MM.1S (cell line): ENCODE data around the gene ANK2.

ENCODE experiments used
- DNase-seq: peaks from one replicate; pipeline ENCODE4 v3.0.0-alpha.2; 2015
- H2AFZ ChIP-seq: fragments of 300-600 bp; sonication (generic); 2 replicates; pipeline ENCODE4 v1.6.0; 2016; ENCODE audit warnings: antibody characterized with exemption, low read length
- H3F3A ChIP-seq: fragments of 300-600 bp; sonication (generic); 2 replicates; pipeline ENCODE4 v1.6.1; 2016; ENCODE audit warnings: mild to moderate bottlenecking, antibody characterized with exemption, low read length, moderate library complexity, mixed read lengths; ENCODE audit not compliant: insufficient read depth
- H3K27ac ChIP-seq: fragments of 300-600 bp; sonication (generic); 2 replicates; pipeline ENCODE4 v1.5.1; 2016; ENCODE audit warnings: mild to moderate bottlenecking, low read length
- H3K27me3 ChIP-seq: fragments of 300-600 bp; sonication (generic); replicated peaks from 2 replicates; pipeline ENCODE4 v1.6.0; 2016; ENCODE audit warnings: low read length; ENCODE audit not compliant: insufficient read depth
- H3K36me3 ChIP-seq: fragments of 300-600 bp; sonication (generic); replicated peaks from 2 replicates; pipeline ENCODE4 v1.6.1; 2016; ENCODE audit warnings: mild to moderate bottlenecking, low read length, mixed read lengths; ENCODE audit not compliant: insufficient read depth
- H3K4me1 ChIP-seq: fragments of 300-600 bp; sonication (generic); 2 replicates; pipeline ENCODE4 v1.6.1; 2016; ENCODE audit warnings: low read length, mixed read lengths
- H3K4me2 ChIP-seq: fragments of 300-600 bp; sonication (generic); 2 replicates; pipeline ENCODE4 v1.6.0; 2016; ENCODE audit warnings: low read depth, low read length
- H3K4me3 ChIP-seq: fragments of 300-600 bp; sonication (generic); 2 replicates; pipeline ENCODE4 v1.5.1; 2016; ENCODE audit warnings: low read length, mixed read lengths
- H3K79me2 ChIP-seq: fragments of 300-600 bp; sonication (generic); 2 replicates; pipeline ENCODE4 v1.6.1; 2016; ENCODE audit warnings: mixed run types, low read length, mixed read lengths
- H3K9ac ChIP-seq: fragments of 300-600 bp; sonication (generic); 2 replicates; pipeline ENCODE4 v1.6.1; 2016; ENCODE audit warnings: low read length, mixed read lengths
- H3K9me2 ChIP-seq: fragments of 300-600 bp; sonication (generic); replicated peaks from 2 replicates; pipeline ENCODE4 v1.6.1; 2016; ENCODE audit warnings: mild to moderate bottlenecking, low read length, mixed read lengths; ENCODE audit not compliant: insufficient read depth
- H3K9me3 ChIP-seq: fragments of 300-600 bp; sonication (generic); replicated peaks from 2 replicates; pipeline ENCODE4 v1.6.1; 2016; ENCODE audit warnings: mild to moderate bottlenecking, low read length, mixed read lengths; ENCODE audit not compliant: insufficient read depth
- H4K20me1 ChIP-seq: fragments of 300-600 bp; sonication (generic); 2 replicates; pipeline ENCODE4 v1.6.1; 2016; ENCODE audit warnings: mild to moderate bottlenecking, low read length, moderate library complexity, mixed read lengths; ENCODE audit not compliant: insufficient read depth
- EZH2 ChIP-seq: fragments of 300-600 bp; sonication (generic); optimal IDR thresholded peaks from 2 replicates; pipeline ENCODE3; 2017; ENCODE audit warnings: low read depth, mild to moderate bottlenecking, antibody characterized with exemption, low read length, mixed read lengths
- EZH2phosphoT487 ChIP-seq: fragments of 300-600 bp; sonication (generic); IDR thresholded peaks from 2 replicates; pipeline ENCODE4 v1.6.1; 2018; ENCODE audit warnings: antibody characterized with exemption, low read length
- TF ChIP-seq, protein P1 (sequence below): fragments of 300-600 bp; sonication (generic); IDR thresholded peaks from 2 replicates; pipeline ENCODE4 v1.5.1; 2016; ENCODE audit warnings: antibody characterized with exemption, low read length, mixed read lengths

The ANK2 gene

DNA sequence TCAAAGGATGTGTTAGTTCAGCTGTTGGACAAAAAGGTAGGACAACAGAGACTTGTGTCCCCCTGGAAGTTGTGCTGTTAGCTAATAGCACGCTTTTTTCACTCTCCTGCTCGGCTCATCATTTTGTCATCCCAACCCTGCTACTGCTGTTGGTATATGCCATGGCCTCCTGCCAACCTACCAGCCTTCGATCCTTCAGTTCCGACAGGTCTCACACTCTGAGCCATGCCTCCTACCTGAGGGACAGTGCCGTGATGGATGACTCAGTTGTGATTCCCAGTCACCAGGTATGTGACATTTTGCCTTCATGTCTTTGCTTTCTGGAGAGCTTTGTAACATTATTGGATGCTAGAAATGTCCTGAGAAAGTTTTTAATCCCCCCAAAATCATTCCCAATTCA is 268.1 kb downstream of the ANK2 start:
- Histone ChIP-seq H3K4me2 (peak overlapping the region; percentile 9; the same call in 1 of the 2 replicates), H3K27me3 (no peaks in the 10 kb centered on the region), H2AFZ (peak overlapping the region; percentile 30; the same call in 1 of the 2 replicates), H3K4me1 (peaks cover 12% of the 10 kb centered on the region), H3F3A (no peaks in the 10 kb centered on the region), H3K79me2 (no peaks in the 10 kb centered on the region), H3K27ac (peak overlapping the region; percentile 23; the same call in 1 of the 2 replicates), H4K20me1 (no peaks in the 10 kb centered on the region), H3K9ac (no peak overlapping the region), H3K9me2 (no peaks in the 10 kb centered on the region), H3K4me3 (no peak overlapping the region), H3K9me3 (no peaks in the 10 kb centered on the region), H3K36me3 (no peaks in the 10 kb centered on the region)
- DNase-seq: no peak
- TF ChIP-seq EZH2phosphoT487 (no peak), EZH2 (no peak)
- TF ChIP-seq, protein P1, sequence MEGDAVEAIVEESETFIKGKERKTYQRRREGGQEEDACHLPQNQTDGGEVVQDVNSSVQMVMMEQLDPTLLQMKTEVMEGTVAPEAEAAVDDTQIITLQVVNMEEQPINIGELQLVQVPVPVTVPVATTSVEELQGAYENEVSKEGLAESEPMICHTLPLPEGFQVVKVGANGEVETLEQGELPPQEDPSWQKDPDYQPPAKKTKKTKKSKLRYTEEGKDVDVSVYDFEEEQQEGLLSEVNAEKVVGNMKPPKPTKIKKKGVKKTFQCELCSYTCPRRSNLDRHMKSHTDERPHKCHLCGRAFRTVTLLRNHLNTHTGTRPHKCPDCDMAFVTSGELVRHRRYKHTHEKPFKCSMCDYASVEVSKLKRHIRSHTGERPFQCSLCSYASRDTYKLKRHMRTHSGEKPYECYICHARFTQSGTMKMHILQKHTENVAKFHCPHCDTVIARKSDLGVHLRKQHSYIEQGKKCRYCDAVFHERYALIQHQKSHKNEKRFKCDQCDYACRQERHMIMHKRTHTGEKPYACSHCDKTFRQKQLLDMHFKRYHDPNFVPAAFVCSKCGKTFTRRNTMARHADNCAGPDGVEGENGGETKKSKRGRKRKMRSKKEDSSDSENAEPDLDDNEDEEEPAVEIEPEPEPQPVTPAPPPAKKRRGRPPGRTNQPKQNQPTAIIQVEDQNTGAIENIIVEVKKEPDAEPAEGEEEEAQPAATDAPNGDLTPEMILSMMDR: no peak

DNA sequence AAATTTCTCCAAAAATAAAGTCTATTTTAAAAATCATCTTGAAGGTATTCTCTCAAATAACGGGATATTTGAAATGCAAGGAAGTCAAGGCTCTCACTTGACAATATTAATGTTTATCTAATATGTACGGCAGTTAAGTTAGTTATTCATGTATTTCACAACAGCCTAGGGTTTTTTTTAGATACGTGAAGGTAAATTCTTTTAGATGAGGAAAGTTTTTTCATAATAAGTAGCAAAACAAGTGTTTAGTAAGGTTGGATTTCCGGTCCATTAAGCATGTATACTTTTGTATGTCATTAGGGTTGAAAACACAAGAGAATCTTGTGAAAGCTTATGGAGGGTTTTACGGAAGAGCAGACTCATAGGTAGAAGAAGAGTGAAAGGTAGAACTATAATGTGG is 273.3 kb downstream of the ANK2 start:
- Histone ChIP-seq H3K27me3 (no peaks in the 10 kb centered on the region), H3K4me2 (no peak overlapping the region), H3K9me3 (no peaks in the 10 kb centered on the region), H3K9ac (no peak overlapping the region), H3K36me3 (no peaks in the 10 kb centered on the region), H4K20me1 (no peaks in the 10 kb centered on the region), H3K4me3 (no peak overlapping the region), H3K9me2 (no peaks in the 10 kb centered on the region), H2AFZ (no peak overlapping the region), H3K27ac (no peak overlapping the region), H3K4me1 (no peaks in the 10 kb centered on the region), H3K79me2 (no peaks in the 10 kb centered on the region), H3F3A (no peaks in the 10 kb centered on the region)
- TF ChIP-seq EZH2phosphoT487 (no peak), EZH2 (no peak)
- TF ChIP-seq, protein P1: no peak
- DNase-seq: no peak

DNA sequence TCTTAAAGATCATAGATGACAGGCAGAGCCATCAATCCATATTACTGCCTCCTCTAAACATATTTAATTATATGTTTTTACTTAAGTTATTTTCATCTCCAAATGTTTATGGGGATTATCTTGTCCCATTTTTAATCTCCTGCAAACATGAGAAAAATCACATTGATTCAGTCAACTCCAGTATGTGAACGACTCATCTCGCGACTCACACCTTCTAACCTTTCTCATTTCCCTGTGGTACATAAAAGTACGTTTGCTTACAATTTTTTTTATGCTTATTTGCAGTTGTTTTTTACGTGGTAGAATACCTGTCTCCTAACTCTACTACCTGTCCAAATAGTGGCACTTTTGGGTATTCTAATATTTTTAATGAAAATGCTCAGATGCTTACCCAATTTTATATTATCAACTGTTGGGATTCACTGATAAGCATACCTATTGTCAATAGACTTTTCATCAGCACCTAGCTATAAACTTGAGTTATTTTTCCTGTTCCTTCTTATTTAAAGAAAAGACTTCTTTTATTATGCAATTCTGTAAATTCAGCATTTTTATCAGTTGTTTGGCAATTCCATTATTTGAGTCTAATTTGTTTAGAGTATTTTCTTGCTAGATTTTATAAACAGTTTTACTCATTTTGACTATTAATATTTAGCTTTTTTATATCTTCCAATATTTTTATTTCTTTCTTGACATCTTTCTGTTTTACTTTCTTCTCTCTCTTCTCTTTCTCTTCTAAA is 276.6 kb downstream of the ANK2 start:
- Histone ChIP-seq H3K4me2 (no peak overlapping the region), H2AFZ (no peak overlapping the region), H4K20me1 (no peaks in the 10 kb centered on the region), H3F3A (no peaks in the 10 kb centered on the region), H3K27ac (no peak overlapping the region), H3K9me3 (no peaks in the 10 kb centered on the region), H3K27me3 (no peaks in the 10 kb centered on the region), H3K36me3 (no peaks in the 10 kb centered on the region), H3K9me2 (no peaks in the 10 kb centered on the region), H3K9ac (no peak overlapping the region), H3K79me2 (no peaks in the 10 kb centered on the region), H3K4me1 (no peaks in the 10 kb centered on the region), H3K4me3 (no peak overlapping the region)
- no peak for TF ChIP-seq EZH2phosphoT487
- no peak for DNase-seq

DNA sequence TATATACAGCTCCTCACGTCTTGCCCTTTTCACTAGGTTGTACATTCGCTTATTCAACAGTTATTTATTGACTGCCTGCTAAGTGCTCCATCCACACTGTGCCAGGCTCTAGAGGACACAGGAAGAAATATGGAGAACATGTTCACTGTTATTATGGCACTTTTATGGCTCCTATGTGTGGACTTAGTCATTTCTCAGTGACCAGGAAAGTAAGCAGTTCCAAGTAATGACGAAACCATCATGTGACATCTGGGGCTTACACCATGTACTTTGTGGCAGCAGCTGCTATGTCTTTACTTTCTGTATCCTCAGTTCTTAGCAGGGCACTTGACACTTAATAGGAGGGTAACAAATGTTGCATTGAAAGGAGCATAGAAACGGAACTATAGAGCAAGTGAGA is 278.0 kb downstream of the ANK2 start:
- H3K9me2 ChIP-seq: no peaks in the 10 kb centered on the region
- H3K36me3 ChIP-seq: no peaks in the 10 kb centered on the region
- no peaks in the 10 kb centered on the region for H3F3A ChIP-seq
- no peak for DNase-seq
- no peaks in the 10 kb centered on the region for H3K79me2 ChIP-seq
- H3K9ac ChIP-seq: no peak overlapping the region
- no peak overlapping the region for H3K4me3 ChIP-seq
- no peak overlapping the region for H2AFZ ChIP-seq
- no peaks in the 10 kb centered on the region for H4K20me1 ChIP-seq
- H3K27me3 ChIP-seq: no peaks in the 10 kb centered on the region
- no peak overlapping the region for H3K27ac ChIP-seq
- TF ChIP-seq, protein P1: no peak
- no peak for TF ChIP-seq EZH2phosphoT487
- no peak for TF ChIP-seq EZH2
- no peaks in the 10 kb centered on the region for H3K9me3 ChIP-seq
- no peaks in the 10 kb centered on the region for H3K4me1 ChIP-seq
- no peak overlapping the region for H3K4me2 ChIP-seq
